Stimulated activated CD4-positive, alpha-beta T cell treated with anti-CD3 and anti-CD28 coated beads, Interleukin-1b, Interleukin-23, amount 100 ng/mL, for 48 hours (primary cell): ENCODE measurements around the gene ALPL.

ENCODE experiments used
- DNase-seq: peaks from one replicate; pipeline ENCODE4 v3.0.0-alpha.2; 2020

Gene ALPL

DNA sequence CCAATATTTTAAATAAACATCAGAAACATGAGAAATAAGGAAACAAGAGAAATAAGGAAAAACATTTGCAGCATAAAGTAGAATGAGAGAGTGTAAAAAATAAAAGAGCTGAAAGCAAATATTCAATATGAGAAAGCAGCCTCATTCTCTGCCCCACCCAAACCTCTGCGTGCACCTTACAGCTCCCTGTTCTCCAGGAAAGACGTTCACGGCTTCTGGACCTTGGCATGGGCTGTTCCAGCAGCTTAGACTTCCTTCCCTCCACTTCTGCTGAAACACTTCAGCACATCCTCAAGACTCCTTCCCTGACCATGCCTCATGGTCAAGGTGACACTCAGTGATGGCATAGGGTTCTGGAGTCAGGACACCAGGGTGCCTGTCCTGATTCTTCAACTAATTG, 23.3 kb downstream of the ALPL start:
- no peak for DNase-seq

- no peak for DNase-seq
Measured at GRCh38 chr1:21532992-21533534, 23.8 kb downstream of the ALPL start.

DNA sequence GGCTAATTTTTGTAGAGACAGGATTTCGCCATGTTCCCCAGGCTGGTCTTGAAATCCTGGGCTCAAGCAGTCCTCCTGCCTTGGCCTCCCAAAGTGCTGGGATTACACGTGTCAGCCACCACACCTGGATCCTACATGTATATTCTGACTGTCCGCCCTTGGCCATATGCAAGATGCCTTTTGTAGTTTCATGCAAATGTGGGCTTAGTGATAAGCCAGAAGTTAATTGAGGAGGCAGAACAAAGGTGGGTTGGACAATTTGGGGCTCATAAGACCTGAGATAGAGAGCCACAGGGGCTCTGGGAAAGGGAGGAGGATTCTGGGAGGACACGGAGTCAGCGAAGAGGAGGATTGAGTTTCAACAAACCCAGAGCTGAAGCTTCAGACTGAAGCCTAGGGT, 24.9 kb downstream of the ALPL start:
- no peak for DNase-seq

DNA sequence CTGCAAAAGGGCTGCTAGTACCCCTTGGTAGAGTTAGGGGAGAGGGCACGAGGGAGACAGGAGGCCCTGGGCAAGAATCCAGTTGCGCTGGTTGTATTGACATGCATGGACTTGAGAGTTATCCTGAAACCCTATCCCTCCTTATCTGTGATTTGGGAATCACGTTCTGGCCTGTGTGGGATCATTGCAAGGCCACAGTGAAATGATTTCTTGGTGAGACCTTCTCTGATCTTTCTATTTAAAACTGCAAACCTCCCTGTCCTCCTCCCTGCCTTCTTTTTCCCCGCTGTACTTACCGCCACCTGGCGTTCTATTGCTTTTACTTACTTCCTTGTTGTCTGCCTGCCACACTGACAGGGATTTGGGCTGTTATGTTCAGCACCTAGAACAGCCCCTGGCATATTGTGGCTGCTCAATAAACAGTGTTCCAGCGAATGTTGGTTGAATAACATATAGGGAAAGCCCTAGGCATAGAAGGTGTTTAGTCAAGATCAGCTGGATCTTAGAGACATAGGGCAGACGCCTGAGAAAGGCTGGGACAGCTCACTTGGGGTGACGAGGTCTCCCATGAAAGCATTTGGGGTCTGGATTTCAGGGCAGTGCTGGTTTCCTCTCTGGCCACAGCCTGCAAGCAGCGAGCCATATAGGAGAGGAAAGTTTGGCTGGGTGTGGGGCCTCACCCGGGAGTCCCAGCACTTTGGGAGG, 25.6 kb downstream of the ALPL start:
- no peak for DNase-seq

DNA sequence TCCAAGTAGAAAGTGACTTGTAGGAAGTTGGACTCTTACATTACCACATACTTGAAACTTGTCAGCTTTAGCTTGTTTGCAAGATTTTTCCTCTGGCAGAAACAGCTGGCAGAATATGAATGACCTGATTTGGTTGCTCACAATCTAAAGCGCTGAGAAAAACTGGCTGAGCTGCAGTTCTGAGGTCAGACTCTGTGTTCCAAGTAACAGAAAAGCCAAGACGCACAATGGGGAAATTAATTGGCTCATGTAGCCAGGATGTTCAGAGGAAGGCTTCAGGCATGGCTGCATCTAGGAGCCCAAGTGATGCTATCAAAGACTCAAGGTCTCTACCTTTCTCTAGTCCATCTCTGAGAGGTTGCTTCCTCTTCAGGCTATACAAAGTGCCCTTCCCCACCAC, 27.0 kb downstream of the ALPL start:
- DNase-seq: no peak

- no peak for DNase-seq
Measured at GRCh38 chr1:21537511-21537931, 28.3 kb downstream of the ALPL start.

GRCh38 chr1:21537932-21538630, 28.9 kb downstream of the ALPL start:
- DNase-seq: no peak

- no peak for DNase-seq
Measured at GRCh38 chr1:21539933-21540332, 30.7 kb downstream of the ALPL start.

- no peak for DNase-seq
Measured at GRCh38 chr1:21541329-21541728, 32.1 kb downstream of the ALPL start.

GRCh38 chr1:21541835-21542234, 32.6 kb downstream of the ALPL start:
- no peak for DNase-seq

DNA sequence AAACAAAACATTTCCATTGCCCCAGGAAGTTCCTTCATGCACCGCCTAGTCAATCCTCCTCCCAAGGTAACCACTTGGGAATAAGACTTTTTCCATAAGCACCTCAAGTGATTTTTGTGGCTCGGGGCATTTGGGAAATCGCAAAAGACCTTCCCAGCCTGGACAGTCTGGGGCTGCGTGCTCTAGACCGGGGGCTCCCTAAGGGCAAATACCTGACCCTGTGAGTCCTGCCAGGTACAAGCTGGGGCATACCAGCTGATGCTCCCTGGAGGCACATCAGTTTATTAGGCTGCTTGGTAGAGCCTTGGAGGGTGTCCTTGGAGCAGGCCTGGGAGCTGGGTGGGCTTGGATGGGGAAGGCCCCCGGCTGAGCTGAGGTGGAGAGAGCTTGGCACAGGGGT, 34.4 kb downstream of the ALPL start:
- no peak for DNase-seq

DNA sequence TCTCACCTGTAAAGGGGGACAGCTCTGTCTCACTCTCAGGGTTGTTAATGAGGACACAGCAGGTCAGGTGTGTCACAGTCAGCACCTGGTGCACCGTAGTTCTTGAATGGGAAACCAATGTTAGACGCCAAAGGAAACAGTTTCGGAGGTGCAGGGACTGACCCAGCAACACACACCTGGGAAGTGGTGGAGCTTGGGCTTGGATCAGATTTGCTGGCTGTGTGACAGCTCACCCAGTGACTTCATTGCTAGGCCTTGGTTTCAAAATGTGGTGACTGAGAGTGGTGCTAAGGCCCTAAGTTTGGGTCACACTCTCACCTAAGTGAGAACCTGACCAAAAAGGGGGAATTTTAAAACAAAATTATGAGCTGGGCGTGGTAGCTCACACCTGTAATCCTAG, 34.9 kb downstream of the ALPL start:
- no peak for DNase-seq

DNA sequence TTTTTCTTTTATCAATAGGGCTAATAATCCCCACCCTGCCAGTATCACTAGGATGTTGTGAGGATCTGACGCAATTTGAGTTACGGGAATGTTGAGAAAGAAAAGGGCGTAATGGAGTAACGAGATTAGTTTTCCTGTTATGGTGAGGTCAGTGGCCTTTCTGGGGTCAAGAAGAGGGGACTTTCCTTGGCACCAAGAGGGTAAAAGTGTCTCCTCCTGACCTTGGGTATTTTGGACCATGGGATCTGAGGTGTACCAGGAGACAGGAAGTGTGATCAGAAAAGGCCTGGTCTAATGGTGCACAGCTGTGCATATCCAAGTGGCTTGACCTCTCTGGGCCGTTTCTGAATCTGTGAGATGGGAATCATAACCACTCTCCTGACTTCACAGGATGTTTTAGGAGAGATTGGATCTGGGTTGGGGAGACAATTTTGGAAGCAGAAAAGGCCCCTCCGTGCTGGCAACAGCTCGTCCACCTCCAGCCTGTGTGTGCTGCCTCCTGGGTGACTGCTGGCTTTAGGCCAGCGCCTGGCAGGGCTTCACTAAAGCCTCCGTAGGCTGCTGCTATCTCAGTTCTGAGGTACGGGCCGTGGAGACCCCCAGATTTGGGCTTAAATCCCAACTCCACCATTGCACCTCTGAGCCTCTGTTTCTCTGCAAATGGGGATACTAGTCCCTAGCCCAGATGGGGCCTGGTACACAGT, 37.1 kb downstream of the ALPL start:
- DNase-seq: no peak

DNA sequence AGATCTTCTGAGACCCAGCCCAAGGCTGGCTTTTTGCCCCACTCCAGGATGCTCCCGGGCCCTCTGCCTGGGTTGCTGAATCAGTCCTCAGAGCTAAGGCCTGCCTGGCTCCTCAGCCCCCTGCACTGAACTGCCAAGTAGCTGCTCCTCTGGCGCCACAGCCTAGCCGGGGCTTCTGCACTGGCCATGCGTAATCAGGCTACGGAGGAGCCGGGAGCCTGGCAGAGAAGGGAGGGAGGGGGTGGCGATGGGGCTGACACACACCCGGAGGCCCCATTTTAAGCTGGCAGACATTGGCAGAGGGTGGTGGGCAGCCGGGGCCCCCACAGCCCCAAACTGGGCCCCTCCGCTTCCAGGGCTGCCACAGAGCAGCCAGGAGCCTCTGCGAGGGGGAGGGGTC, 38.7 kb downstream of the ALPL start:
- DNase-seq: no peak

- no peak for DNase-seq
Measured at GRCh38 chr1:21550097-21550496, 40.9 kb downstream of the ALPL start.

DNA sequence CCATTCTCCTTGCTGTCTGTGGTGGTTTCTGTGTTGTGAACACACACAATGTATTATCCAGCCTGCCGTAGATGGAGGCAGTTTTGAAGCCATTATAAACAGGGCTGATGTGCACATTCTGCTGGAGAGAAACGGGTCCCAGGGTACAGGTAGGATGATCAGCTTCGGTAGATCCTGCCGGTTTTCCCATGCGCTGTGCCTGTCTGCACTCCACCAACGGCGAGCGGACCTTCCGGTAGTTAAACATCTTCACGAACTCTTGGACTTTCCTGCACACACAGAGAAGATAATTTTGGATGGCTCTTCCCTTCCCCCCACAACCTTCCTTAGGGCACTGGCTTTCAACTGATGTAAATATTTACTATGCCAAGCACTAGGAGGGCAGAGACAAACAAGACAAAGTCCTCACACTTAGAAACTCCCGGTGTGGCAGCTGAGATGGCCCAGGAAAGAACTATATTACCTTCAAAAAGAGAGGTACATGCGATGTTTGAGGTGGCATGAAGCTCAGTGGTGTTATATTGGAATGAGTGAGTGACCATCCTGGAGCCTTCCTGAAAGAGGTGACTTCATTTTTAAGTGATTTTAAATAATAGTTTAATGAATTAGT, 41.7 kb downstream of the ALPL start:
- no peak for DNase-seq

- no peak for DNase-seq
Measured at GRCh38 chr1:21552715-21553114, 43.5 kb downstream of the ALPL start.

DNA sequence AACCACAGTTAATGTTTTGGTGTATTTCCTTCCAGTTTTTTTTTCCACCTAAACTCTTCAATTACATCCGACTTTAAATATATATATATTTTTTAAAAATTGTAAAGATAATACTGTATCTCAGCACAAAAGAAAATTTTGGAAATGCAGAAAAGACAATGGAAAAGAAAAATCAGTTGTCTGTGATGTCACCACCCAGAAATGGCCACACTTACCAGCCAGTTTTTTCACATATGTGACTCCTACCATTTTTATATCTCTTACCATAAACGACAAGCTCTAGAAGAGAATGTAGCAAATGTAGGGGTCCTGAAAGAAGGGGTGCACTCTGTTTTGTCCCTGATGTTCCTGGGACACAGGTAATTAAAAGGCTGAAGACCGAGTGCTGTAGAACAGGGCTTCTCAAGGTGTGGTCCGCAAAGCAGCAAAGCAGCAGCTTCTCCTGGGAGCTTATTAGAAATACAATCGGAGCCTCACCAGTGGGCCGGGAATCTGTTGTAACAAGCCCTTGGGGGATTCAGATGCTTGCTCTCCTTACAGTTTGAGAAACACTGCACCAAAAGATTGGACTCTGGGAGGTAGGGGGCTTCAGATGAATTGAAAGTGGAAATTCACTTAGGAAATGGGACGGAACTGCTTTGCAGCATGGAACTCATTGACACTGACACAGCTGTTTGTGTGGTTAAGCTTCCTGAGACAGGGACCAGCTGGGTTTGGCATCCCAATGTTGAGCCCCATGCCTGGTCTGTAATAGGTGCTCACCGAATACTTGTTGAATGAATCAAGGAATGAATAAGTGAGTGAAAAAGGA, 44.1 kb downstream of the ALPL start:
- no peak for DNase-seq

GRCh38 chr1:21559788-21560567, 50.8 kb downstream of the ALPL start:
- DNase-seq: no peak

DNA sequence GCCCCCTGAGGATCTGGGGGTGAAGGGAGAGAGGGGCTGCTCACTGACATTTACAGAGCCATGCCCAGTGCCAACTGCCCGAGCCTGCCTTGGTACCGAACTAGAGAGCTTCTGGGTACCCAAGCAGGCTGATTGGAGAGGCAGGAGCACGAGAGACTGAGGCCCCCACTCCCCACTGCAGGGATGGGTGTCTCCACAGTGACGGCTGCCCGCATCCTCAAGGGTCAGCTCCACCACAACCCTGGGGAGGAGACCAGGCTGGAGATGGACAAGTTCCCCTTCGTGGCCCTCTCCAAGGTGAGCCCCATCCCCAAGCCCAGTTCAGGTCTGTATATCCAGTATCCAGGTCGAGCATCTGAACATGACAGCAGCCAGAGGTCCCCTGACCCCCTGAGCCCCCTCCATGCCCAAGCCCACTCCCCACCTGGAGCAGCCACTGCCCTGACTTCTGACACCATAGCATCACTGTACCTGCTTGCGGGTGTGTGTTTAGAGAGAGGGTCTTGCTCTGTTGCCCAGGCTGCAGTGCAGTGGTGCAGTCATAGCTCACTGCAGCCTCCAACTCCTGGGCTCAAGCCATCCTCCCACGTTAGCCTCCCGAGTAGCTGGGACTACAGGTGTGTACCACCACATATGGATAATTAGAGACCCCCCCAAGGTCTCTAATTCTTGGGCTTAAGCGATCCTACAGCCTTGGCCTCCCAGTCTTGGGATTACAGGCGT, 51.9 kb downstream of the ALPL start:
- no peak for DNase-seq

- DNase-seq: no peak
Measured at GRCh38 chr1:21562896-21563295, 53.7 kb downstream of the ALPL start.
